Activated CD8-positive, alpha-beta memory T cell treated with anti-CD3 and anti-CD28 coated beads, Interleukin-2, amount 10 ng/mL, durations not matched to agents 7 days and 5 days (primary cell): ENCODE measurements around the gene ARIH1. TPM values are rescaled to one million over a fixed set of nuclear protein-coding genes. Genes with fewer than 3 reads are reported as not detected.

ENCODE experiments used
- ATAC-seq: fragments of 150-1000 bp; cut with Tn5 transposase; one replicate; pipeline ENCODE4 v1.10.0; 2021; ENCODE audit warnings: moderate library complexity
- CTCF ChIA-PET: fragments of 350-600 bp; sonication (Branson Sonifier 250); formaldehyde crosslinking; loops from one replicate; lab custom pipeline; 2021; ENCODE audit warnings: antibody characterized with exemption; lab: Charles Lee
- DNase-seq: peaks from one replicate; pipeline ENCODE4 v3.0.0-alpha.2; 2020
- H3K27ac Mint-ChIP-seq: one replicate; pipeline ENCODE4 v1.8.0; 2021; ENCODE audit warnings: mild to moderate bottlenecking, mixed read lengths
- H3K27me3 Mint-ChIP-seq: one replicate; pipeline ENCODE4 v1.8.0; 2021; ENCODE audit warnings: mixed read lengths
- H3K36me3 Mint-ChIP-seq: one replicate; pipeline ENCODE4 v1.8.0; 2021; ENCODE audit warnings: mild to moderate bottlenecking, mixed read lengths
- H3K4me1 Mint-ChIP-seq: one replicate; pipeline ENCODE4 v1.8.0; 2021; ENCODE audit warnings: mixed read lengths
- H3K4me3 Mint-ChIP-seq: one replicate; pipeline ENCODE4 v1.8.0; 2021; ENCODE audit warnings: mild to moderate bottlenecking, moderate library complexity, mixed read lengths
- H3K9me3 Mint-ChIP-seq: one replicate; pipeline ENCODE4 v1.8.0; 2022; ENCODE audit warnings: low read depth, mixed read lengths
- total RNA-seq, 2 experiments: library from RNA; stranded (reverse); gene quantifications; one replicate each; pipeline ENCODE4 v1.2.3, GENCODE V29; 2021

The ARIH1 gene
- total RNA-seq, 2 experiments from 2014 or later: 134 to 143 TPM

GRCh38 chr15:72564091-72564490, 90.0 kb downstream of the ARIH1 start:
- no peak overlapping the region for H3K4me3 Mint-ChIP-seq
- H3K27ac Mint-ChIP-seq: no peak overlapping the region
- H3K4me1 Mint-ChIP-seq: peaks cover 6% of the 10 kb centered on the region
- no peaks in the 10 kb centered on the region for H3K9me3 Mint-ChIP-seq
- peaks cover 23% of the 10 kb centered on the region for H3K36me3 Mint-ChIP-seq
- ATAC-seq: no peak
- CTCF ChIA-PET: interaction anchor here (0.6 kb wide), 1 partner anchor 352 kb away, joined by 3 read pairs; no protein-coding TSS in a partner anchor
- H3K27me3 Mint-ChIP-seq: no peaks in the 10 kb centered on the region
- DNase-seq: no peak

GRCh38 chr15:72566973-72567372, 92.8 kb downstream of the ARIH1 start:
- Mint-ChIP-seq H3K27me3 (no peaks in the 10 kb centered on the region), H3K36me3 (peaks cover 35% of the 10 kb centered on the region), H3K4me3 (no peak overlapping the region), H3K9me3 (no peaks in the 10 kb centered on the region), H3K27ac (no peak overlapping the region), H3K4me1 (peaks cover 6% of the 10 kb centered on the region)
- ATAC-seq (no peak), DNase-seq (no peak)
- CTCF ChIA-PET: interaction anchor here (1.1 kb wide), 1 partner anchor 34 kb away, joined by 3 read pairs; no protein-coding TSS in a partner anchor

GRCh38 chr15:72570059-72570458, 95.9 kb downstream of the ARIH1 start:
- ATAC-seq: no peak
- peaks cover 24% of the 10 kb centered on the region for H3K36me3 Mint-ChIP-seq
- no peak overlapping the region for H3K27ac Mint-ChIP-seq
- no peaks in the 10 kb centered on the region for H3K4me1 Mint-ChIP-seq
- DNase-seq: no peak
- no peaks in the 10 kb centered on the region for H3K9me3 Mint-ChIP-seq
- H3K4me3 Mint-ChIP-seq: no peak overlapping the region
- no peaks in the 10 kb centered on the region for H3K27me3 Mint-ChIP-seq
- CTCF ChIA-PET: no interaction called here

- Mint-ChIP-seq H3K36me3 (peaks cover 46% of the 10 kb centered on the region), H3K27ac (no peak overlapping the region), H3K27me3 (no peaks in the 10 kb centered on the region), H3K4me1 (no peaks in the 10 kb centered on the region), H3K9me3 (peaks cover 3% of the 10 kb centered on the region), H3K4me3 (no peak overlapping the region)
- ATAC-seq (no peak), DNase-seq (no peak)
- CTCF ChIA-PET: no interaction called here
Measured at GRCh38 chr15:72579814-72580213, 105.7 kb downstream of the ARIH1 start.

GRCh38 chr15:72584006-72584405, 109.9 kb downstream of the ARIH1 start:
- no peak overlapping the region for H3K4me3 Mint-ChIP-seq
- H3K4me1 Mint-ChIP-seq: peaks cover 2% of the 10 kb centered on the region
- H3K27me3 Mint-ChIP-seq: no peaks in the 10 kb centered on the region
- no peak overlapping the region for H3K27ac Mint-ChIP-seq
- H3K36me3 Mint-ChIP-seq: peaks cover 35% of the 10 kb centered on the region
- CTCF ChIA-PET: interaction anchor here (1.1 kb wide), 1 partner anchor 16 kb away, joined by 3 read pairs; no protein-coding TSS in a partner anchor
- DNase-seq: no peak
- H3K9me3 Mint-ChIP-seq: peaks cover 2% of the 10 kb centered on the region
- ATAC-seq: no peak

- no peak for ATAC-seq
- no peak for DNase-seq
- Mint-ChIP-seq H3K27ac (no peak overlapping the region), H3K27me3 (no peaks in the 10 kb centered on the region), H3K9me3 (no peaks in the 10 kb centered on the region), H3K4me3 (no peak overlapping the region), H3K36me3 (peaks cover 29% of the 10 kb centered on the region), H3K4me1 (peaks cover 2% of the 10 kb centered on the region)
- CTCF ChIA-PET: no interaction called here
Measured at GRCh38 chr15:72585025-72585424, 110.9 kb downstream of the ARIH1 start.

- Mint-ChIP-seq H3K36me3 (peaks cover 25% of the 10 kb centered on the region), H3K9me3 (no peaks in the 10 kb centered on the region), H3K4me3 (no peak overlapping the region), H3K27me3 (no peaks in the 10 kb centered on the region), H3K27ac (no peak overlapping the region), H3K4me1 (peaks cover 2% of the 10 kb centered on the region)
- CTCF ChIA-PET: interaction anchor here (1.2 kb wide), 1 partner anchor 25 kb away, joined by 3 read pairs; no protein-coding TSS in a partner anchor
- DNase-seq (no peak), ATAC-seq (no peak)
Measured at GRCh38 chr15:72585476-72586058, 111.4 kb downstream of the ARIH1 start.

GRCh38 chr15:72588096-72588495, 114.0 kb downstream of the ARIH1 start:
- no peak overlapping the region for H3K27ac Mint-ChIP-seq
- no peaks in the 10 kb centered on the region for H3K27me3 Mint-ChIP-seq
- H3K9me3 Mint-ChIP-seq: no peaks in the 10 kb centered on the region
- H3K4me3 Mint-ChIP-seq: no peak overlapping the region
- H3K36me3 Mint-ChIP-seq: peaks cover 20% of the 10 kb centered on the region
- DNase-seq (no peak), ATAC-seq (no peak)
- peaks cover 2% of the 10 kb centered on the region for H3K4me1 Mint-ChIP-seq
- CTCF ChIA-PET: interaction anchor here (1.1 to 2.6 kb wide), 2 partner anchors 10 to 12 kb away, joined by 3 to 13 read pairs; no protein-coding TSS in a partner anchor

- peaks cover 10% of the 10 kb centered on the region for H3K36me3 Mint-ChIP-seq
- ATAC-seq (no peak), DNase-seq (no peak)
- H3K9me3 Mint-ChIP-seq: no peaks in the 10 kb centered on the region
- H3K27ac Mint-ChIP-seq: no peak overlapping the region
- H3K4me1 Mint-ChIP-seq: peaks cover 2% of the 10 kb centered on the region
- CTCF ChIA-PET: interaction anchor here (0.6 to 2.6 kb wide), 3 partner anchors 8 to 10 kb away, joined by 3 to 13 read pairs (median 6); no protein-coding TSS in a partner anchor
- no peaks in the 10 kb centered on the region for H3K27me3 Mint-ChIP-seq
- H3K4me3 Mint-ChIP-seq: no peak overlapping the region
Measured at GRCh38 chr15:72590427-72590826, 116.3 kb downstream of the ARIH1 start.

GRCh38 chr15:72591361-72591760, 117.2 kb downstream of the ARIH1 start:
- no peak for DNase-seq
- H3K4me3 Mint-ChIP-seq: no peak overlapping the region
- H3K36me3 Mint-ChIP-seq: peaks cover 5% of the 10 kb centered on the region
- no peak for ATAC-seq
- H3K4me1 Mint-ChIP-seq: no peaks in the 10 kb centered on the region
- H3K9me3 Mint-ChIP-seq: no peaks in the 10 kb centered on the region
- H3K27me3 Mint-ChIP-seq: no peaks in the 10 kb centered on the region
- H3K27ac Mint-ChIP-seq: no peak overlapping the region
- CTCF ChIA-PET: interaction anchor here (0.9 kb wide), 1 partner anchor 9 kb away, joined by 6 read pairs; no protein-coding TSS in a partner anchor

- H3K36me3 Mint-ChIP-seq: peaks cover 4% of the 10 kb centered on the region
- no peak overlapping the region for H3K4me3 Mint-ChIP-seq
- no peaks in the 10 kb centered on the region for H3K9me3 Mint-ChIP-seq
- H3K27me3 Mint-ChIP-seq: no peaks in the 10 kb centered on the region
- no peak for ATAC-seq
- no peak overlapping the region for H3K27ac Mint-ChIP-seq
- H3K4me1 Mint-ChIP-seq: no peaks in the 10 kb centered on the region
- CTCF ChIA-PET: no interaction called here
- DNase-seq: no peak
Measured at GRCh38 chr15:72592097-72592496, 118.0 kb downstream of the ARIH1 start.

- Mint-ChIP-seq H3K4me1 (no peaks in the 10 kb centered on the region), H3K27me3 (no peaks in the 10 kb centered on the region), H3K27ac (no peak overlapping the region), H3K9me3 (no peaks in the 10 kb centered on the region), H3K4me3 (no peak overlapping the region), H3K36me3 (peaks cover 4% of the 10 kb centered on the region)
- DNase-seq (no peak), ATAC-seq (no peak)
- CTCF ChIA-PET: no interaction called here
Measured at GRCh38 chr15:72592676-72593075, 118.5 kb downstream of the ARIH1 start.

- no peak overlapping the region for H3K4me3 Mint-ChIP-seq
- H3K27ac Mint-ChIP-seq: no peak overlapping the region
- no peaks in the 10 kb centered on the region for H3K27me3 Mint-ChIP-seq
- ATAC-seq: no peak
- no peak for DNase-seq
- H3K4me1 Mint-ChIP-seq: no peaks in the 10 kb centered on the region
- H3K9me3 Mint-ChIP-seq: no peaks in the 10 kb centered on the region
- peaks cover 2% of the 10 kb centered on the region for H3K36me3 Mint-ChIP-seq
- CTCF ChIA-PET: no interaction called here
Measured at GRCh38 chr15:72593838-72594237, 119.7 kb downstream of the ARIH1 start.

GRCh38 chr15:72599855-72600464, 125.8 kb downstream of the ARIH1 start:
- no peak overlapping the region for H3K27ac Mint-ChIP-seq
- H3K4me3 Mint-ChIP-seq: no peak overlapping the region
- DNase-seq (peak; percentile 45), ATAC-seq (no peak)
- CTCF ChIA-PET: interaction anchor here (0.7 to 2.7 kb wide), 28 partner anchors 8 to 666 kb away, joined by 3 to 13 read pairs (median 4); partner anchors contain the start of genes ADPGK, BBS4 and HIGD2B
- H3K4me1 Mint-ChIP-seq: no peaks in the 10 kb centered on the region
- no peaks in the 10 kb centered on the region for H3K27me3 Mint-ChIP-seq
- H3K9me3 Mint-ChIP-seq: no peaks in the 10 kb centered on the region
- H3K36me3 Mint-ChIP-seq: no peaks in the 10 kb centered on the region
